ENCODE data around the gene ST3GAL3.

- no peak for TF ChIP-seq POLR2A (IDR thresholded peaks at IDR 0.05)
- TF ChIP-seq, protein P1, sequence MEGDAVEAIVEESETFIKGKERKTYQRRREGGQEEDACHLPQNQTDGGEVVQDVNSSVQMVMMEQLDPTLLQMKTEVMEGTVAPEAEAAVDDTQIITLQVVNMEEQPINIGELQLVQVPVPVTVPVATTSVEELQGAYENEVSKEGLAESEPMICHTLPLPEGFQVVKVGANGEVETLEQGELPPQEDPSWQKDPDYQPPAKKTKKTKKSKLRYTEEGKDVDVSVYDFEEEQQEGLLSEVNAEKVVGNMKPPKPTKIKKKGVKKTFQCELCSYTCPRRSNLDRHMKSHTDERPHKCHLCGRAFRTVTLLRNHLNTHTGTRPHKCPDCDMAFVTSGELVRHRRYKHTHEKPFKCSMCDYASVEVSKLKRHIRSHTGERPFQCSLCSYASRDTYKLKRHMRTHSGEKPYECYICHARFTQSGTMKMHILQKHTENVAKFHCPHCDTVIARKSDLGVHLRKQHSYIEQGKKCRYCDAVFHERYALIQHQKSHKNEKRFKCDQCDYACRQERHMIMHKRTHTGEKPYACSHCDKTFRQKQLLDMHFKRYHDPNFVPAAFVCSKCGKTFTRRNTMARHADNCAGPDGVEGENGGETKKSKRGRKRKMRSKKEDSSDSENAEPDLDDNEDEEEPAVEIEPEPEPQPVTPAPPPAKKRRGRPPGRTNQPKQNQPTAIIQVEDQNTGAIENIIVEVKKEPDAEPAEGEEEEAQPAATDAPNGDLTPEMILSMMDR (IDR thresholded peaks at IDR 0.05), result no peak
Measured at GRCh38 chr1:43866201-43866600, 158.9 kb downstream of the ST3GAL3 start.

Measured in Peyer's patch (tissue), 4 donors.